Stimulated activated CD8-positive, alpha-beta memory T cell treated with anti-CD3 and anti-CD28 coated beads, Interleukin-7, amount 100 ng/mL, for 1 hour (primary cell): ENCODE measurements around the gene PACSIN1.

Source experiments
- DNase-seq, 2 donors: peaks; one replicate each; pipeline ENCODE4 v3.0.0-alpha.2; 2020; ENCODE audit warnings: low read depth in 2 of 2

PACSIN1 gene, protein sequence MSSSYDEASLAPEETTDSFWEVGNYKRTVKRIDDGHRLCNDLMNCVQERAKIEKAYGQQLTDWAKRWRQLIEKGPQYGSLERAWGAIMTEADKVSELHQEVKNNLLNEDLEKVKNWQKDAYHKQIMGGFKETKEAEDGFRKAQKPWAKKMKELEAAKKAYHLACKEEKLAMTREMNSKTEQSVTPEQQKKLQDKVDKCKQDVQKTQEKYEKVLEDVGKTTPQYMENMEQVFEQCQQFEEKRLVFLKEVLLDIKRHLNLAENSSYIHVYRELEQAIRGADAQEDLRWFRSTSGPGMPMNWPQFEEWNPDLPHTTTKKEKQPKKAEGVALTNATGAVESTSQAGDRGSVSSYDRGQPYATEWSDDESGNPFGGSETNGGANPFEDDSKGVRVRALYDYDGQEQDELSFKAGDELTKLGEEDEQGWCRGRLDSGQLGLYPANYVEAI

DNA sequence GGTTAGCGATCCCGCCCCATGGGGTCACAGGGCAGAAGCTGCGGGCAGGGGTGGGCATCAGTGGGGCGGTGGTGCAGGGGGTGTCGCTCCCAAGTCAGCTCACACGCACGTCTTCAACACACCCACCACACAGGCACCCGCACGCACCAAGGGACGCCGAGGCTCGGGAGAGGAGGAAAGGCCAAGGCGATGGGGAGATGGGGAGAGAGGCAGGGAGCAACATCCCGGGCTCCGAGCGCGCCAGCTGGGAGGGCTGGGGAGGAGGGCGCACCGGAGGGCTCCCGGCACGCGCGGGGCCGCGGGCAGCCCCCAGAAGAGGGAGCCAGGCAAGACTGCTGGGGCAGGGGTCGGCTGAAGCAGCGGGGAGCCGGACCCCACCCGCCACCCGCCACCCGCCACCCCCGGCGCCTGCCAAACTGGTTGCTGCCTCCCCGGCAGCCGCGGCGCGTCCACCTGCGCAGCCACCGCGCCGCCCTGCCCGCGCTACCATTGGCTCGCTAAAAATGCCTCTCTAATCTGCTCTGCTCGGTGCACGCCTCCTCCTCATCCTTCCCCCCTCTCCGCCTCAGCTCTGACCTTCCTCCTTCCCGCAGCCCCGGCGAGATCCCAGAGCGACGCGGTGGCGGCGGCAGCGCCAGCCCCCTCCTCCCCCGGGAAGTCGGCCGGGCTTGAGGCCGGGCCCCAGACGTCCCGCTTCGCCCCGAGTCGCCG is at the start of gene PACSIN1:
Gene PACSIN1, plus strand, starts transcription at position 546 of the 711 bp plus-strand sequence. CDS start 60,230 bp downstream, outside the sequence.
- DNase-seq: no peak

DNA sequence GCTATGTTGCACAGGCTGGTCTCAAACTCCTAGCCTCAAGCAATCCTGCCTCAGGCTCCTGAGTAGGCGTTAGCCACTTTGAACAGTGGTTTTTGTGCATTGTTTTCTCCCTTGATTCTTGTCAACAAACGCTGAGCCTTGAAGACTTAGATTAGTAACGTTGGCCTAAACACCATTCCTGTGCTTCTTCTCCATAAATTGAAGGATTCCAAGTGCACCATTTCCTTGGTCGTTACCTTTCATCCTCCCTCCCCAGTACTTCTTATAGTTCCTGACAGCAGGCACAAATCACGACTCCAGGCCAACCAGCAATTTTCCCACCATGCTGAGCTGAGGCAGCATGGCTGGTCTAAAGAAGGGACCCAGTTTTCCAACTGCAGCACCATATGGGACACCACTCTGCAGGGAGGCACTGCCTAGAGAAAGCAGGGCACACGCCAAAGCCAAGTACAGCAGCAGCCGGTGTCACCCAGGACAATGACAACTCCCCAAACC is 49.0 kb upstream of the PACSIN1 start:
- DNase-seq: no peak

DNA sequence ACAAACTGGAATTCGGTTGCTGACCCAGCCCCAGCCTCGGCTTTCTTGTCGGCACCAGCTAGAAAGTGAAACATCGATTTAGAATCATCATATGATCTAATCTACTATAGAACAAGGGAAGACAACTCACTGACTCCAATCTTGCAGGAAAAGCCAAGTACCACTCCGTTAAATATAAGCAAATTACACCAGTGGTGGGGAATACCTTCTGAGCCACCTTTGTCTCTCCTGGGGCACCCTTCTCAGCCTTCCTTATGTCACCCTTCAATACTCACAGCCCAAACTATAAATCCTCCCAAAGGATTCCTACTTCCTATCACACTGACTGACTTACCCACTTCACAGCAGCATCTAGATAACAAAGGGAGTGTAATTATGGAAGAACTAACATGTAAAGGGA is 47.5 kb upstream of the PACSIN1 start:
- DNase-seq: no peak

DNA sequence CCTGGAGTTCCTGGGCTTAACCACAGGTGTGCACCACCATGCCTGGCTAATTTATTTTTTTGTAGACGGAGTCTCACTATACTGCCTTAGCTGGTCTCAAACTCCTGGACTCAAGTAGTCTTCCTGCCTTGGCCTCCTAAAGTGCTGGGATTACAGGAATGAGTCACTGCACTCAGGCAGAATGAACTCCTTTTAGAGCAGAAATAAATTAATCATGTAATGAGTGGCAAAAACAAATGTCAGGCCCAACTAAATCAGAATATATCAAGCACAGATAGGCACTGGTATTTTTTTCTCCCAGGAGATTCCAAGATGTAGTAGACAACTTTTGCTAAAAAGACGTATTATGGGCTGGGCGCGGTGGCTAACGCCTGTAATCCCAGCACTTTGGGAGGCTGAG is 42.6 kb upstream of the PACSIN1 start:
- DNase-seq: no peak

DNA sequence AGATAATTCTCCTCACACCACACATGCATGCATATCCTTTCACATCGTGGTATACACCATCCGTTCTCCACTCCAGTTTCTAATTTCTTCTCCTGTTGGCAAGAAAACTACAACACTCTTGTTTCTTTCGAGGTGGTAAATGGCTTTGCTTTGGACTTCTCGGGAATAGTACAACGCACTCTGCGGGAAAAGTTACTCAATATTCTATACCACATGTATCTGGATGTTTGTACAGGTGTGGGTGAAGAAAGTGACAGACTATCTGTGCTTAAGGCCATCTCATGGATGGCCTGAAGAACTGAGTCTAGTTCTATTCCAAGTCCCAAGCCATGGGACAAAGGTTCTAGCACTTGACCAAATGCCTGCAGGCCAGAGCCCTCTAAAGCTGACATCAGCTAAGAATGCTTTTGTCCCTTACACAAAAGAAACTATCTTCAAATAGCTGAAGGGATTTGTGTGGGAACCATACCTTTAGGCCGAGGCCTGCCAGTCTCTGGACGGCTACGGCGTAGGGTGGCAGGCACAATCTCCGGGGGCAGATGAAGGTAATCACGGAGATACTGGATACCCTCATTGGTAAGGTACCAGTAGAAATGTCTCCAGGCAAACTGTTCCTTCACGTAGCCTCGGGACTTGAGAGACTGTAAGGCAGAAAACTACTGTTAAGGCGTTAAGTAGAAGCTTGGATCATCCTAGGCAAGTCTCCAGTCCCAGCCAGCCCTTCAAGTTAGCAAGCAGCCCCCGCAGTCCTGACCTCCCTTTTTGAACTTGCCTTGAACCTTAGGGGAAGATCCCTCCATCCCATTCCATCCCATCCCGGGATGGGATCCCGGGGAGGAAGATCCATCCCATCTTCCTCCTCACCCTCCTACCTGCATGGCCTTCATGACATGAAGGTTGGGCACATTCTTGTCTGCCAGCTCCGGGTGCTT is 41.4 kb upstream of the PACSIN1 start:
- no peak for DNase-seq

DNA sequence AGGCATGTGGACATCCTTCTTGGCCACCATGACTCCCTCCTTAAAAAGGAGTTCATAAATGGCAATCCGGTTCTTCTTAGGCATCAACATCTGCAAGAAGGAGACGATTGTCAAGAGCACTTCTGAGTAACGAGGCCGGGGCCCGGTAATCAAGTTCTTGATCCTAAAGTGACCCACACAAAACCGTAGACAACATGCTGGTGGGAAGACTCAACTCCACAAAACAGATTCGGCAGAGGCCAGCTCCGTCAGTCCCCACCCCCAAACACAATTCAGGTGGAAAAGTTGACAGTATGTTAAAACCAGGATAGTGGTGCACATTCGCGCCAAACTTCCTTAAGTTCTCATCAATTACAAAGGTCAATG is 40.8 kb upstream of the PACSIN1 start:
- DNase-seq: no peak

DNA sequence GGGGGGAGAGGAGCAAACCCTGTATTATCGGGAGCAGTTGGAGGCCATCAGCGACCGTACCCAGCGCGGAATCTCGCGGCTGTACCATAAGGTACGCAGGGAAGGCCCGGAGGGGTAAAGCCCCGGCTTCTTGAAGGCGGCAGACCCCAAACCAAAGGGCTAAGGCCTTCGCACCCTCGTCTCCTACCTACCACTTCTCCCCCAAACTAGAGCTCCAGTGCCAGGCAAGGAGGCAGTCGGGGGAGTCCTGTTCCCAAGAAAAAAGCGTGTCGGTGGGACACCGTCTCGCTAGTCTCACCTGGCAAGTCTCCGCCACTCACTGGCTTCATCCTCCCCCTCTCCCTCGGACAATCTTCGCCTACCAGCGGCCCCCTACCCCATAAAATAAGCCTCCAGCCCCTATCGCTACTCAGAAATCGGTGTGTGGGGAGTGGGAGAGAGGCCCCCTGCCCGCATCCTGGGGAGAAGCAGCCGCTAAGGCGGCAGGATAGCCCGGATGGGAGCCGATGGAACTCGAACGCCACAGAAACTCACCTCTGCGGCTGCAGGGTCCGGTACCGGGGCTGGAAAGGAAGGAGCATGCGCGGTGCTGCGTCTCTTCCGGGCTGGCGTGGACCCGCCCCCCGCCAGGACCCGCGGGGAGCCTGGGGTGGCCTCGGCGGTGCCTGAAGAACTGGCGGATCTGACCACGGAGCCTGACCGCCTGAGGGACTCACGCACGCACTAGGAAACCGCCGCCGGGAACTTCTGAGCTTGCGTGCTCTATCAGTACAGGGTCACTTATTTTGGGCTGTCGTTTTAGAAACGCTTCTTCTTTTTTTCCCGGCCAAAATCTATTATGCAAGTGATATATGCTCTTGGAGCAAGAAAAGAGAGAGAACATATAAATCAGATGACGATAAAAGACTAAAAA is 40.1 kb upstream of the PACSIN1 start, which contains the start of gene RPS10:
Gene RPS10, minus strand, starts transcription at position 572 of the 913 bp plus-strand sequence. CDS start 848 bp downstream, outside the sequence.
- DNase-seq: peak; percentile 78 to 81

DNA sequence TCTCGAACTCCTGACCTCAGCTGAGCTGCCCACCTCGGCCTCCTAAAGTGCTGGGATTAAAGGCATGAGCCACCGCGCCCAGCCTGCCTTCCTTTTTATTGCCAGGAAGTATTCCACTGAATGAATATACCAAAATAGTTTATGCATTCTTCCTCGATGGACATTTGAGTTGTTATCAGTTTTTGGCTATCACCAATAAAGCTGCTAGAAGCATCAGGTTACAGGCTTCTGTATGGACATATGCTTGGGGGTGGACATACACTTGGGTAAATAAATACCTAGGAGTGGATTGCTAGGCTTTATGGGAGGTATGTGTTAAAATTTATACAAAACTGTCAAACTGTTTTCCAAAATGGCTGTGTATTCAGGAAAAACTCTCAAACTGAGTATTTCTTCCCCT is 30.0 kb upstream of the PACSIN1 start:
- no peak for DNase-seq

DNA sequence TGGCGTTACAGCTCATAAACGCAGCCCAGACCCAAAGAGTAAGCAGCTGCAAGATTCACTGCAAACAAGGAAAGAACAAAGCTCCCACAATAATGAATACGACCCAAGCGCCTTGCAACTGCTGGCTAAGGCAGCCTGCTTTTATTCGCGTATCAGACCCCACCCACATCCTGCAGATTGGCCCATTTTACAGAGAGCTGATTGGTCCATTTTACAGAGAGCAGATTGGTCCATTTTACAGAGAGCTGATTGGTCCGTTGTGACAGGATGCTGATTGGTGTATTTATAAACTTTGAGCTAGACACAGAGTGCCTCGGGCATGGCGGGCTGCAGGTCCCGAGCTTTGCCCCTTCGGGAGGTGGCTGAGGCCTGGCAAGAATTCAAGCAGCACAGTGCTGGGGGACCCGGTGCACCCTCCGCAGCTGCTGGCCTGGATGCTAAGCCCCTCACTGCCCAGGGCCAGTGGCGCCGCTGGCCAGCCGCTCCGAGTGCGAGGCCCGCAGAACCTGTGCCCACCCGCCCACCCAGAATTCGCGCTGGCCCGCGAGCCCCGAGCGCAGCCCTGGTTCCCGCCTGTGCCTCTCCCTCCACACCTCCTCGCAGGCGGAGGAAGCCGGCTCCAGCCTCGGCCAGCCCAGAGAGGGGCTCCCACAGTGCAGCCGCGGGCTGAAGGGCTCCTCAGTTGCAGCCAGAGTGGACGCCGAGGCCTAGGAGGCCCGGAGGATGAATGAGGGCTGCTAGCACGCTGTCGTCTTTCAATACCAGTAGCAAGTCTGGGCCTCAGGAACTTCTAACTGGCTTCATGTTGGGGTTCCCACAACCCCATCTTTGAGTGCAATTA is 28.9 kb upstream of the PACSIN1 start:
- no peak for DNase-seq

DNA sequence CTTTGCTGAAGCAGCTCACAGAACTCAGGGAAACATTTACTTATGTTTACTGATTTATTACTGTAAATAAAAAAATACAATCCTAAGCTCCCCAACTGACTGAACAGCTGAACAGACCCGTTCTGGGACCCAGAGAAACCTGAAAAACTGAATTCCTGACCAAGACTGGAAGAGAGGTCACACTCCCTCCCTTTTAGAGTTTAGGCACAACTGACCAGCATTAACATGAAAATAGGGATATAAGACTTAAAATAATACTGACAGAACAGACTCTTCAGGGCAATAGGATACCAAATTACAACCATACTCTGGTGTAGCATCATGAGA is 28.3 kb upstream of the PACSIN1 start:
- DNase-seq: no peak

DNA sequence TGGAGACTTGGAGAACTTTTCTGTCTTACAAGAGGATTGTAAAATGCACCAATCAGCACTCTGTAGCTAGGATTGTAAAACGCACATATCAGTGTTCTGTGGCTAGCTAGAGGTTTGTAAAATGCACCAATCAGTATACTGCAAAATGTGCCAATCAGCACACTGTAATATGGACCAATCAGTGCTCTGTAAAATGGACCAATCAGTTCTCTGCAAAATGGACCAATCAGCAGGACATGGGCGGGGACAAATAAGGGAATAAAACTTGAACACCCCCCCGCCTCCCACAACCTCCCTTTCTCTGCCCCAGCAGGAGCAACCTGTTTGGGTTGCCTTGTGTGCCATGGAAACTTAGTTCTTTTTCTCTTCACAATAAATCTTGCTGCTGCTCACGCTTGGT is 27.2 kb upstream of the PACSIN1 start:
- DNase-seq: no peak

DNA sequence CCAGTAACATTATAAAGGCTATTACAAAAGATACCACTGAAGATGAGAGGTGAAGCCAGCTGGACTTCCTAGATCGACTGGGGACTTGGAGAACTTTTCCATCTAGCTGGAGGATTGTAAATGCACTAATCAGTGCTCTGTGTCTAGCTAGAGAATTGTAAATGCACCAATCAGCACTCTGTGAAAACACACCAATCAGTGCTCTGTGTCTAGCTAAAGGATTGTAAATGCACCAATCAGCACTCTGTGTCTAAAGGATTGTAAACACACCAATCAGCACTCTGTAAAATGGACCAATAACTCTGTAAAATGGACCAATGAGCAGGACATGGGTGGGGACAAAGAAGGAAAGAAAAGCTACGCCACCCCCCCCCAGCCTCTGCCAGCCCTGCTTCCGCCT is 26.4 kb upstream of the PACSIN1 start:
- no peak for DNase-seq

DNA sequence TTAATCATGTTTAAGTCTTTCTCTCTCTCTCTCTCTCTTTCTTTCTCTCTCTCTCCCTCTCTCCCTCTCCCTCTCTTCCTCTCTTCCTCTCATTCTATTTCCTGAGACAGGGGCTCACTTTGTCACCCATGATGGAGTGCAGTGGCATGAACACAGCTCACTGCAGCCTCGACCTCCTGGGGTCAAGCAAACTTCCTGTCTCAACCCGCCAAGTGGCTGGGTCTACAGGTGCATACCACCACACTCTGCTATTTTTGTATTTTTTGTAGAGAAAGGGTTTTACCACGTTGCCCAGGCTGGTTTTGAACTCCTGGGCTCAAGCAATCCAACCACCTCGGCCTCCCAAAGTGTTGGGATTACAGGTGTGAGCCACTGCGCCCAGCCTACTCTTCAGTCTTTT is 24.4 kb upstream of the PACSIN1 start:
- no peak for DNase-seq

DNA sequence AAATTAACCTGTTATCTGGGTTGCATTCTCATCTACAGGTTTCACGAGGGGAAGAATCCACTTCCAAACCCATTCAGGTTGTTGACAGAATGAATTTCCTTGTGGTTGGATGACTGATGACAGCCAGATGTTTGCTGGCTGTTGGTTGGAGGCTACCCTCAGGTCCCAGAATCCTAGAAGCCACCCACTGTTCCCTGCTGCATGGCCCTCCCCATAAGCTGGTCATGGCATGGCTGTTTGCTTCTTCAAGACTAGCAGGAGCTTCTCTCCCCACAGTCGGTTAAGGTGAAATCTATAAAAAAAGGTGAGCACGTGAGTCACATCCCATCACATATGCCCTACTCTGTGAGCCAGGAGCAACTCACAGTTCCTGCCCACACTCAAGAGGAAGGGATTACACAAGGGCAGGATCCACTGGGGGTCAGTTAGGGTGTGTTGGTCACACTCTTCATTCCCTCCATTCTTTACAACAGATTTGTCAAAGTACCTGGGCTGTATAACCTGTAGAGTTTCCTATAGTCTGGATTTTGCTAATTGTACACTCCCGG is 20.5 kb upstream of the PACSIN1 start:
- no peak for DNase-seq

DNA sequence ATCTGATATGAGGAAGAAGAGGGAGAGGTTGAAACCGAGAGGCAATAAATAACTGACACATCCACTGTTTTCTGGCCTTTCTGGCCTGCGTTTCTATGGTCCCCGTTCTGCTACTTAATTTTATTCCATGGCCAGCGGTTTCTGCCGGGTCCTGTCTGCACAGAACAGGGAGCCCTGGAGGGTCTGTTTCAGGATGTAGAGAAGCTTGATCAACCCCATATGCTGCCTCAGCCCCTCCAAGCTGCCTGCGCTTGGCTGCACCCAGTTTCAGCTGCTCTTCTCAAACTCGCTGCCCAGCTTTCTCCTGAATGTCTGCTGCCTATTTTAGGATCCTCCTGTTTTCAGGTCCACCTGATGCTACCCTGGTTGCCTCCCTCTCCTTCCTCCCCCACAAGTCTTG is 18.5 kb upstream of the PACSIN1 start:
- DNase-seq: no peak

DNA sequence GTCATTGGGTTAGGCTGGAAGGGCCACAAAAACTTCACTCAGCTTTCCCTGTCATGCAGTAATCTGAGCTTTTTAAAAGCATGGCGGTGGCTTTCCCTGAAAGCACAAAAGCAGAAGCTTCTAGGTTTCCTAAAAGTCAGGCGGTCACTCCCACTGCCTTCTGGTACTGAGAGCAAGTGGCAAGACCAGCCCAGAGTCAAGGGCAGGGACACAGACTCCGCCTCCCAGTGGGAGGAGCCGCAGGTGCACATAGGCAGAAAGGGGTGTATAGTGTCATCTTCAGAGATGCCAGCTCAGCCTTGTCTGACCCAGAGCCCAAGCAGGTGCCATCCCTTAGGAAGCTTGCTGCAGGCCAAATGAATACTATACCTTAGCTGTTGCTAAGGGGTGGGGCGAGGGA is 18.0 kb upstream of the PACSIN1 start:
- no peak for DNase-seq

DNA sequence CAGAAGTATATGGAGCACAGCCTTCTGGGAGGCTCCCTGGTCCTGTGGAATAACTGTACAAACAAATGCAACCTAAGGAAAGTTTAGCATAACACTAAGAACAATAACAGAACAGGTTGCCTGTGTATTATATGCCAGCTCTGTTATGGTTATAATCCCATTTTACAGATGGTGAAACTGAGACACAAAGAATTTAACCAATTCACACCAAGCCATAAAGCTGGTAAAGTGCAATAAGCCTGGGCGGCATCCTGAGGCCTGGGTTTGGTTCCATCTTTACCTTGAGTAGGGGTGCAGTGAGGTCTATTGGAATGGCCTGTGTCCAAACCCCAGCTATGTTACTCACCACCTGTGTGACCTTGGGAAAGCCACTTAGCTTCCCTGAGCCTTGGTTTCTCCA is 14.7 kb upstream of the PACSIN1 start:
- no peak for DNase-seq

DNA sequence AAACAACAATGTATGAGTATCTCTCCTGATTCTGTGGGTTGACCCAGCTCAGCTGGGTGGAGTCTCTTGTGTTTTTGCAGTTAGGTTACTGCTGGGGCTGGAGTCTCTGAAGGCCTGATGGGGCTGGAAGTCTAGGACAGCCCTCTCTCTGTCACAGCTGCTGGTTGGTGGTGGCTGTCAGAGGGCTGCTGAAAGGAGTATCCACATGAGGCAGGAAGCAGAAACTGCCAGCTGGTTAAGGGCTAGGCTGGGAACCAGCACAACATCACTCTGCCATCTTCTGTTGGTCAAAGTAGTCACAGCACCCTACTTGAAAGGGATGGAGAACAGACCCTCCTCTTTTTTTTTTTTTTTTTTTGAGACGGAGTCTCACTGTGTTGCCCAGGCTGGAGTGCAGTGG is 10.0 kb upstream of the PACSIN1 start:
- no peak for DNase-seq

DNA sequence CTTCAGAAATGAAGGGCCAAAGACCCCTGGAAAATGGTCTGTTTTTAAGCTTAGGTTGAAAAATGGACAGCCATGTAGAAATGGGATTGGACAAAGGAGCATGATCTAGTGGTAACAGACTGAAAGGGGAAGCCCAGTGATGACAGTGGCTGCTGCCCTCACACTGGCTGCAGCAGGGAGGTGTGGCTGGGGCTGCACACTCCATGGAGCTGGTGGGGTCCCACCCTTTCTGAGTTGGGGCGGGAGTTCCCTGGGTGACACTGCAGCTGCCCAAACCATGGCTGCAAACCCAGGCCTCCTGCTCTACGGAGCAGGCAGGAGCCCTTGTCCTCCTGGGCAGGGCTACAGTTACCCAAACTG is 8.5 kb upstream of the PACSIN1 start:
- no peak for DNase-seq
